Activated B cell treated with CpG ODN at 0.5 μM for 24 hours (primary cell): Measurements from ENCODE around the gene APAF1. TPM values are rescaled to one million over a fixed set of nuclear protein-coding genes. Genes with fewer than 3 reads are reported as not detected.

Experiments
- ATAC-seq: fragments of 200-7000 bp; cut with Tn5 transposase; one replicate; pipeline ENCODE4 v1.10.0; 2021; ENCODE audit warnings: low read depth, mild to moderate bottlenecking, moderate library complexity
- CTCF ChIA-PET: fragments of 350-600 bp; sonication (Branson Sonifier 250); formaldehyde crosslinking; loops from one replicate; lab custom pipeline; 2021; ENCODE audit warnings: antibody characterized with exemption; lab: Charles Lee
- POLR2A ChIA-PET: fragments of 350-600 bp; sonication (Branson Sonifier 250); formaldehyde crosslinking; loops from one replicate; lab custom pipeline; 2021; ENCODE audit warnings: antibody characterized with exemption; lab: Charles Lee
- DNase-seq: peaks from one replicate; pipeline ENCODE4 v3.0.0; 2022
- H3K27ac Mint-ChIP-seq: one replicate; pipeline ENCODE4 v1.8.0; 2020; ENCODE audit warnings: mixed read lengths
- H3K27me3 Mint-ChIP-seq: one replicate; pipeline ENCODE4 v1.8.0; 2021; ENCODE audit warnings: mixed read lengths
- H3K36me3 Mint-ChIP-seq: one replicate; pipeline ENCODE4 v1.8.0; 2021; ENCODE audit warnings: low read depth, mixed read lengths
- H3K4me1 Mint-ChIP-seq: one replicate; pipeline ENCODE4 v1.8.0; 2021; ENCODE audit warnings: mixed read lengths
- H3K4me3 Mint-ChIP-seq: one replicate; pipeline ENCODE4 v1.8.0; 2020; ENCODE audit warnings: mild to moderate bottlenecking, mixed read lengths
- H3K9me3 Mint-ChIP-seq: one replicate; pipeline ENCODE4 v1.8.0; 2020; ENCODE audit warnings: mixed read lengths
- CTCF ChIP-seq: fragments of 200-600 bp; IDR thresholded peaks from one replicate; pipeline ENCODE4 v1.8.0; 2022; ENCODE audit warnings: antibody characterized with exemption, mild to moderate bottlenecking
- intact Hi-C: fragments of 100-400 bp; cut with micrococcal nuclease; formaldehyde crosslinking; loops from one replicate; pipeline ENCODE4 v1.15.1; 2024
- total RNA-seq: library from RNA; stranded (reverse); gene quantifications from 2 replicates; pipeline ENCODE4 v1.2.3, GENCODE V29; 2022

Gene APAF1
- total RNA-seq, 1 donor from 2014 or later: 24.0 TPM

- ChIA-PET POLR2A (no interaction called here), CTCF (no interaction called here)
- intact Hi-C loops: no loop called here
- Mint-ChIP-seq H3K4me1 (no peaks in the 10 kb centered on the region), H3K27me3 (no peaks in the 10 kb centered on the region), H3K4me3 (no peak overlapping the region), H3K36me3 (no peaks in the 10 kb centered on the region), H3K9me3 (no peaks in the 10 kb centered on the region), H3K27ac (no peak overlapping the region)
- DNase-seq (no peak), ATAC-seq (no peak)
- no peak for TF ChIP-seq CTCF
Measured at GRCh38 chr12:98758331-98758730, 113.2 kb downstream of the APAF1 start.

GRCh38 chr12:98763656-98764055, 118.6 kb downstream of the APAF1 start:
- Mint-ChIP-seq H3K4me1 (no peaks in the 10 kb centered on the region), H3K27me3 (peaks cover 4% of the 10 kb centered on the region), H3K4me3 (no peak overlapping the region), H3K36me3 (no peaks in the 10 kb centered on the region), H3K27ac (no peak overlapping the region), H3K9me3 (no peaks in the 10 kb centered on the region)
- POLR2A ChIA-PET: no interaction called here
- TF ChIP-seq CTCF: no peak
- CTCF ChIA-PET: no interaction called here
- DNase-seq (no peak), ATAC-seq (no peak)
- intact Hi-C loops: no loop called here

- DNase-seq (no peak), ATAC-seq (no peak)
- no peak overlapping the region for H3K27ac Mint-ChIP-seq
- no peaks in the 10 kb centered on the region for H3K9me3 Mint-ChIP-seq
- no peaks in the 10 kb centered on the region for H3K4me1 Mint-ChIP-seq
- H3K36me3 Mint-ChIP-seq: no peaks in the 10 kb centered on the region
- ChIA-PET POLR2A (no interaction called here), CTCF (no interaction called here)
- H3K27me3 Mint-ChIP-seq: peaks cover 5% of the 10 kb centered on the region
- TF ChIP-seq CTCF: no peak
- H3K4me3 Mint-ChIP-seq: no peak overlapping the region
- intact Hi-C loops: no loop called here
Measured at GRCh38 chr12:98767248-98767647, 122.2 kb downstream of the APAF1 start.

DNA sequence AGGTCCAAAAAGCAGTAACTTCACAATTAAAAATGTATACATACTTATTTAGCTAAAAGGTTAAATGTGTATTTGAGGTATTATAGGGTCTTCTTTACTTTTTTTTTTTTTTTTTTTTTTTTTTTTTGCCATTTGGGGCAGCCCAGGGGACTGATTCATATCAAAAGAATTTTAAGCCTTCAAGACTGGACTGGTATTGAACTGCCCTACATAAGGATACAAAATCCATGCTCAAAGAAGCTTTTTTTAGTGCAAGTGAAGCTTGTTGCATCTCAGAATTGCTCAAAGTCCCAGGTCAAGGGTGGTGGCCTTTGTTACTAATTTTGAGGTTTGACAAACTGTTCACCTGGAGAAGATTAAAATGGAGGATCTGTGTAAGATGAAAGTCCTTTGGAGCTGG, 124.0 kb downstream of the APAF1 start:
- no peaks in the 10 kb centered on the region for H3K4me1 Mint-ChIP-seq
- DNase-seq: no peak
- peaks cover 5% of the 10 kb centered on the region for H3K27me3 Mint-ChIP-seq
- no peaks in the 10 kb centered on the region for H3K9me3 Mint-ChIP-seq
- no peak overlapping the region for H3K27ac Mint-ChIP-seq
- CTCF ChIA-PET: no interaction called here
- ATAC-seq: no peak
- H3K36me3 Mint-ChIP-seq: no peaks in the 10 kb centered on the region
- POLR2A ChIA-PET: no interaction called here
- intact Hi-C loops: no loop called here
- no peak for TF ChIP-seq CTCF
- H3K4me3 Mint-ChIP-seq: no peak overlapping the region

- Mint-ChIP-seq H3K36me3 (no peaks in the 10 kb centered on the region), H3K4me3 (no peak overlapping the region), H3K9me3 (no peaks in the 10 kb centered on the region), H3K27ac (no peak overlapping the region), H3K27me3 (peaks cover 5% of the 10 kb centered on the region), H3K4me1 (no peaks in the 10 kb centered on the region)
- intact Hi-C loops: no loop called here
- POLR2A ChIA-PET: no interaction called here
- TF ChIP-seq CTCF: no peak
- ATAC-seq (no peak), DNase-seq (no peak)
- CTCF ChIA-PET: no interaction called here
Measured at GRCh38 chr12:98770230-98770629, 125.1 kb downstream of the APAF1 start.
